Measurements from ENCODE around the gene SCAPER. TPM values are rescaled to one million over a fixed set of nuclear protein-coding genes. Genes with fewer than 3 reads are reported as not detected.

SCAPER gene
- total RNA-seq, 1 experiment from 2014 or later = 10.3 TPM

- no peak for TF ChIP-seq STAT6 (CRISPR knock-in tag; conservative IDR thresholded peaks at IDR 0.05; ENCODE audit: low read depth)
- no peak for TF ChIP-seq NR2C2 (CRISPR knock-in tag; IDR thresholded peaks at IDR 0.05)
- TF ChIP-seq ZNF219 (CRISPR knock-in tag; IDR thresholded peaks at IDR 0.05; ENCODE audit: borderline replicate concordance) = no peak
- TF ChIP-seq MXD4 (CRISPR knock-in tag; IDR thresholded peaks at IDR 0.05; ENCODE audit: borderline replicate concordance) = no peak
- TF ChIP-seq IRF2 (CRISPR knock-in tag; IDR thresholded peaks at IDR 0.05; ENCODE audit: borderline replicate concordance, low read depth) = no peak
- no peak for TF ChIP-seq ZBTB21 (CRISPR knock-in tag; IDR thresholded peaks at IDR 0.05; ENCODE audit: borderline replicate concordance)
- no peak for TF ChIP-seq ZBTB43 (CRISPR knock-in tag; IDR thresholded peaks at IDR 0.05)
- TF ChIP-seq NFYB (CRISPR knock-in tag; conservative IDR thresholded peaks at IDR 0.05; ENCODE audit: low read depth) = no peak
- TF ChIP-seq ARID4B (CRISPR knock-in tag; IDR thresholded peaks at IDR 0.05; ENCODE audit: borderline replicate concordance) = no peak
Observed at GRCh38 chr15:76773234-76773633, 131.9 kb downstream of the SCAPER start (continued).

- CTCF ChIA-PET = no interaction called here
- DNase-seq (ENCODE audit: low spot score) = no peak
- ATAC-seq = no peak
- POLR2A ChIA-PET = no interaction called here
- no peak for TF ChIP-seq SMAD3 (CRISPR knock-in tag; IDR thresholded peaks at IDR 0.05; ENCODE audit: borderline replicate concordance)
- no peak for TF ChIP-seq CTCF (IDR thresholded peaks at IDR 0.05)
- no peak for TF ChIP-seq FOXP1 (CRISPR knock-in tag; IDR thresholded peaks at IDR 0.05; ENCODE audit: borderline replicate concordance)
- TF ChIP-seq NFYB (CRISPR knock-in tag; conservative IDR thresholded peaks at IDR 0.05; ENCODE audit: low read depth) = no peak
- no peak for TF ChIP-seq ZMAT4 (CRISPR knock-in tag; IDR thresholded peaks at IDR 0.05)
- no peak for TF ChIP-seq FOXK1 (CRISPR knock-in tag; IDR thresholded peaks at IDR 0.05)
- TF ChIP-seq ZSCAN18 (CRISPR knock-in tag; IDR thresholded peaks at IDR 0.05) = no peak
- TF ChIP-seq NR2C2 (CRISPR knock-in tag; IDR thresholded peaks at IDR 0.05) = no peak
- no peak for TF ChIP-seq E2F5 (CRISPR knock-in tag; IDR thresholded peaks at IDR 0.05)
- Mint-ChIP-seq H3K27me3 (ENCODE audit: low read depth) (no peaks in the 10 kb centered on the region), H3K4me1 (no peaks in the 10 kb centered on the region), H3K36me3 (peaks cover 14% of the 10 kb centered on the region), H3K4me3 (no peak overlapping the region), H3K9me3 (peaks cover 21% of the 10 kb centered on the region), H3K27ac (no peak overlapping the region)
Observed at GRCh38 chr15:76772776-76773175, 132.4 kb downstream of the SCAPER start.

All from WTC11 (cell line).